SU-DHL-6 (cell line): Measurements from ENCODE around the gene CELA2A.

ENCODE experiments used
- CTCF ChIP-seq: fragments of 200-600 bp; sonication (generic); IDR thresholded peaks from one replicate; pipeline ENCODE4 v1.5.1; 2017; ENCODE audit warnings: antibody characterized with exemption, mild to moderate bottlenecking, low read length, moderate library complexity; ENCODE audit not compliant: insufficient read depth, poor library complexity, severe bottlenecking
- EZH2phosphoT487 ChIP-seq: fragments of 200-600 bp; sonication (generic), shearing (Covaris generic); conservative IDR thresholded peaks from 2 replicates; pipeline ENCODE4 v1.6.1; 2018; ENCODE audit warnings: mild to moderate bottlenecking, antibody characterized with exemption, low read length, moderate library complexity, mixed read lengths

DNA sequence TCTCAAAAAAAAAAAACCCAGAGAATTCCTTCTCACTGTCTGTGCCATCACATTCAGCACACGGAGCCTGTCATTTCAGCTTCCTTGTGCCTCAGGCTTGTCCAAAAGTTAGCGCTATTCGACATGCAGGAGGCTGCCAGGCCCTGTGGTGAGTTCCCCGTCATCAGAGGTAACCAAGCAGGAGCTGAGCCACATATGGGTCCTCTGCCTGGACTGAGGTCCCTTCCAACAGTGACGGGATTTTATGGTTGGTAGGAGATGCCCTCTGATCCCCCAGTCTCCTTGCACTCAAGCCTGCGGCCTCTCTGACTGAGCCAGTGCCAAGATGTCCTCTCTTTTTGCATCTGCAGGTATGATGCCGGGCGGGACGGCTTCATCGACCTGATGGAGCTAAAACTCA is 31.0 kb upstream of the CELA2A start:
- TF ChIP-seq CTCF (no peak), EZH2phosphoT487 (no peak)
